GM18499 (cell line): ENCODE measurements around the gene AMY2B.
"Not testable (repeated sequence)": the region's sequence is repeated elsewhere in the genome, so short reads cannot be mapped to it uniquely, and the experiment has no call there.

Source experiments
- ATAC-seq: cut with Tn5 transposase; IDR thresholded peaks from one replicate; pipeline ENCODE4 v1.9.1; 2021; ENCODE audit warnings: moderate number of reproducible peaks; ENCODE audit not compliant: insufficient read depth, unreplicated experiment

AMY2B gene

GRCh38 chr1:103616362-103616761 lies 45.0 kb downstream of the AMY2B start:
- no peak for ATAC-seq

GRCh38 chr1:103616994-103617477 lies 45.6 kb downstream of the AMY2B start, which contains the start of gene AMY2A:
Gene AMY2A, plus strand, starts transcription at chr1:103617427. Its CDS starts 14 bp downstream, at chr1:103617441.
- ATAC-seq: not testable (repeated sequence)

- ATAC-seq: not testable (repeated sequence)
These were observed 56.0 kb downstream of the AMY2B start for GRCh38 chr1:103627436-103627835.
